ENCODE measurements around the gene SUN2. TPM values are rescaled to one million over a fixed set of nuclear protein-coding genes. Genes with fewer than 3 reads are reported as not detected.
A peak's percentile ranks its signal among the peaks of the same experiment; 100 is the strongest.

Gene SUN2
- total RNA-seq, 1 experiment from 2014 or later, result 110 TPM

GRCh38 chr22:38709306-38709705, 46.5 kb downstream of the SUN2 start:
- in situ Hi-C loops (cut with HindIII; ENCODE audit: low pct_unique_long_range_greater_than_20kb, low sequenced_read_pairs), result no loop called here
- no peak for DNase-seq (ENCODE audit: low read depth)

GRCh38 chr22:38707984-38708383, 47.8 kb downstream of the SUN2 start:
- no peak for DNase-seq (ENCODE audit: low read depth)
- in situ Hi-C loops (cut with HindIII; ENCODE audit: low pct_unique_long_range_greater_than_20kb, low sequenced_read_pairs), result no loop called here

DNA sequence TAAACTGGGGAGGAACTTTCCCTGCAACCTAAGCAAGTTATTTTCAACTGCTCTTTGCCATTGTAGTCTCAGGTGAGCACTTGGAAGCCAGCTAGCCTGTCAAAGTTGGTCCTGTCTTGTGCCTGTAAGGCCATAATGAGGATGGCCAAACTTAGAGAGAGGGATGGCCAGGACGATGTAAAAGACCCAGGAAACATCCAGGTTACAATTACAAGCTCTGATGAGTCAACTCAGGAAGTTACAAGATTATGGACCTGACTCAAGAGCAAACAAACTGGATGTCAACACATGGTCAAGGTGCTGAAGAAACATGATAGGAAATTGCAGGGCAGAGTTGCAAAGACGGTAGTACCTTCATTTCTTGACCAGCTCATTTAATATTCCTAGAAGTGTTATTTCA, 48.5 kb downstream of the SUN2 start:
- DNase-seq (ENCODE audit: low read depth), result peak; percentile 31
- in situ Hi-C loops (cut with HindIII; ENCODE audit: low pct_unique_long_range_greater_than_20kb, low sequenced_read_pairs), result no loop called here

GRCh38 chr22:38706901-38707195, 49.0 kb downstream of the SUN2 start:
- in situ Hi-C loops (cut with HindIII; ENCODE audit: low pct_unique_long_range_greater_than_20kb, low sequenced_read_pairs), result no loop called here
- no peak for DNase-seq (ENCODE audit: low read depth)

- peak; percentile 37 for DNase-seq (ENCODE audit: low read depth)
Measured at GRCh38 chr22:38706101-38706900, 49.5 kb downstream of the SUN2 start.

DNA sequence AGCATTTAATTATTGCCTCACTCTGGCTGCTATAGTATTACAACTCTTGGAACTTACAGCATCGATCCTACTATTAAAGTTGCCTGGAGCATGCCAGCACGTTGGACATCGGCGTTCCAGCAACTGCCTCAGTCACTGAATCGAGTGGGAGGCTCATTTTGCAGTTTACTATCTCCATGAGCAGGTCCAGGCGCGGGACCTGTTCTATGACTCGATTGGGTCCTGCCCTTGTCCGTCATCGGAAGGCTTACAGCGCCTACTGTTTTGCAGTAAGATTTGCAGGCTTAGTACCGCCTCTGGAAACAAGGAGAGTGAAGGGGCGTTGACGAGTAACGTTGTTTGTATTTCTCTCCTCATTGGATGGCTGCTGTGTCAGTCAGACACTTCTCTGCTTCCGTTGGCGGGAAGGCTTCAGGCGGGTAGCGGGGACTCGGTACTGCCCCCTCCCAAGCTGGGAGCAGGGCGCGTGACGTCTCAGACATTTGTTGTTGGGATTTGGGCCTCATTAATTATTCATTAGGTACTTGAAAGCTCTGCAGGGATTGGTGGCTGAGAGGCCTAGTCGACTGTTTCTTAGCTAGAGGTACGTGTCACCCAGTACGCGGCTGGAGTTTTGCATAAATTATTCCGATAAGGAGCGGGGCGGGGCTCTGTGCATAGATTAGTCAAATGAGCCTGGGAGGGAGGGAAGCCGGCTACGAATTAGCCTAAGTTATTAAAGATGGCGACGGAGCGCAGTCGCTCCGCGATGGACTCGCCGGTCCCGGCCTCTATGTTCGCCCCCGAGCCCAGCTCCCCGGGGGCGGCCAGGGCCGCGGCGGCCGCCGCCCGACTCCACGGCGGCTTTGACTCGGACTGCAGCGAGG, 50.3 kb downstream of the SUN2 start, which contains the start of gene GTPBP1:
GTPBP1 (plus strand) TSS at position 710 of the 866 bp plus-strand sequence; CDS start at position 722, 12 bp downstream.
- in situ Hi-C loops (cut with HindIII; ENCODE audit: low pct_unique_long_range_greater_than_20kb, low sequenced_read_pairs), result no loop called here
- DNase-seq (ENCODE audit: low read depth), result peak; percentile 100

More at GRCh38 chr22:38706101-38706900, 49.5 kb downstream of the SUN2 start:
- in situ Hi-C loops (cut with HindIII; ENCODE audit: low pct_unique_long_range_greater_than_20kb, low sequenced_read_pairs), result no loop called here

GRCh38 chr22:38704654-38705234, 51.1 kb downstream of the SUN2 start:
- DNase-seq (ENCODE audit: low read depth), result no peak
- in situ Hi-C loops (cut with HindIII; ENCODE audit: low pct_unique_long_range_greater_than_20kb, low sequenced_read_pairs), result no loop called here

GRCh38 chr22:38700789-38701628, 54.8 kb downstream of the SUN2 start, which contains the start of gene JOSD1:
JOSD1 (minus strand) TSS chr22:38700943; CDS start chr22:38699987, 956 bp downstream.
- in situ Hi-C loops (cut with HindIII; ENCODE audit: low pct_unique_long_range_greater_than_20kb, low sequenced_read_pairs), result no loop called here
- peak; percentile 94 for DNase-seq (ENCODE audit: low read depth)

DNA sequence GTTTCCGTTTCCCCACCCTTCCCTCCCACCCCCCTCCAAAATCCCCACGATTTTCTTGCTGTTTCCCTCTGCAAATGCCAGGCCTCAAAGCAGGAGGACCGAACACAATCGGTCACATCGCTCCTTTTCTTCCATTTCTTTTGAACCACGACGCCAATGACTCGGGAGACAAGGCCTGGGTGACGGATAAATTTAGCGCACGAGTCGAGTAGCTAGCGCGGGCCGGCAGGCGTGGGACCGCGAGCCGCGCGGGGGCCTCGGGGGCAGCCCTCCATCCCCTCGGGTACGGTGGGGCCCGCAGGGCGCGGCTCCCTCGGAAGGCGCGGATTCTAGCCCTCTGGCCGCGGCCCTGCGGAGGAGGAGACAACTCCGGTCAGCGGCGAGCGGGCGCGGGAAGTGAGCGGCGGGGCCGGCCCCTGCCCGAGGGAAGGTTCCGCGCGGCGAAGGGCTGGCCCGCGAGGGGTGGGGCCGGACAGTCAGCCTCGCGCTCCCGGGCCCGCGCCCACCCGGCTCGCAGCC, 55.5 kb downstream of the SUN2 start:
- DNase-seq (ENCODE audit: low read depth), result no peak
- in situ Hi-C loops (cut with HindIII; ENCODE audit: low pct_unique_long_range_greater_than_20kb, low sequenced_read_pairs), result no loop called here

DNA sequence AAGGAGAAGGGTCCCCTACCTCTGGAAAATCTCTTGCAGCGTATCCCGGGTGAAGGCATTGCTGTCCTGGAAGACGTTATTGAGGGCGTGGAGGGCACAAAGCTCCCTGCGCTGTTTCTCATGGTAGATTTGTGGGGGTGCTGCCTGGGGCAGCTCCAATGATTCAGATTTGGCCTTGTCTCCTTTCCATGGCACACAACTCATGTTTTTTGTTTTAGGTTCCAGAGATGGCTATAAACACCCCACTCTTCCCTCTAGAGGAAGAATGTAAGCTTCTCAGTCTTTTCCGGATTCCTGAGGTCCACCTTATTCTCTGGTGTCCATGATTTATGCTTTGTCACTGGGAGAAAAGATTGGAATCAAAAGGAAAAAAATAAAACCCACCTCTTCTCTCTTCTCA, 56.0 kb downstream of the SUN2 start:
- in situ Hi-C loops (cut with HindIII; ENCODE audit: low pct_unique_long_range_greater_than_20kb, low sequenced_read_pairs), result no loop called here
- DNase-seq (ENCODE audit: low read depth), result peak; percentile 58

GRCh38 chr22:38699143-38699542, 56.7 kb downstream of the SUN2 start:
- in situ Hi-C loops (cut with HindIII; ENCODE audit: low pct_unique_long_range_greater_than_20kb, low sequenced_read_pairs), result no loop called here

GRCh38 chr22:38698407-38699094, 57.2 kb downstream of the SUN2 start:
- peak; percentile 21 for DNase-seq (ENCODE audit: low read depth)
- in situ Hi-C loops (cut with HindIII; ENCODE audit: low pct_unique_long_range_greater_than_20kb, low sequenced_read_pairs), result no loop called here

More at GRCh38 chr22:38699143-38699542, 56.7 kb downstream of the SUN2 start:
- DNase-seq (ENCODE audit: low read depth), result peak; percentile 36

GRCh38 chr22:38697425-38698089, 58.2 kb downstream of the SUN2 start:
- peak; percentile 23 for DNase-seq (ENCODE audit: low read depth)
- in situ Hi-C loops (cut with HindIII; ENCODE audit: low pct_unique_long_range_greater_than_20kb, low sequenced_read_pairs), result no loop called here

DNA sequence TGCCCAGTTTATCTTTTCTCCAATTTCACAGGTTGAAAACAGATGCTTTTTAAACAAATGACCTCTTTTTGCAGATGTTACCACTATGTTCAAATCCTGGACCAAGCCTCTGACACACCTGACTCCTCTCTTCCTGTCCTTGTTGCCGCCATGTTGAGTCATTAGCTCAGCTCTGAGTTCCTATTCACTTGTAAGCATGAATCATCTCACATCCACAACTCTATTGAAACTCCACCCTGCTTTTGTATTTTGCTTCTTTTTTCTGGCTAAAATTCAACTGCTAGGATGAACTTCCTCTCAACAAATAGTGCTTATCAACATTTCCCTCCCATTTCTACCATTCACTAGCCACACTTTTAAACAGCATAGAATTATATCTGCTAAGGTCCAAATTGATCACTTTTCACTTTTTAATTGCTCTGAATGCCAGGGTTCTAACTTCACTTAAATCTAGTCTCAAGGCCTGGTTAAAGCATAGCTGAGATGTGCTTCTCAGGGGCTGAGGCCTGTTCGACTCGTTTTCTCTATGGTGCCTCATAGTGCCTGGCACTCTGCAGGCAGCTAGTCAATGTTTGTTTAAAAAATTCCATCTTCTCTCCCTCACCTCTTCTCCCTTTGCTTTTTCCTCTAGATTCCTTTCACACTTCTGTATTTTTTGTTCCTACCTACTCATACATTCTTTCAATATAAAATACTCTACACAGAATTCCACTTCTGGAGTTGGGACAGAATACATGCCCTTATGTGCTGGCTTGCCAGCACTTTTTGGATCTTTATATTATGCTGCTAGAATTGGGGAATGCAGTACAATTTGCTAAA, 59.0 kb downstream of the SUN2 start:
- DNase-seq (ENCODE audit: low read depth), result peak; percentile 70
- in situ Hi-C loops (cut with HindIII; ENCODE audit: low pct_unique_long_range_greater_than_20kb, low sequenced_read_pairs), result no loop called here

GRCh38 chr22:38694940-38695339, 60.9 kb downstream of the SUN2 start:
- in situ Hi-C loops (cut with HindIII; ENCODE audit: low pct_unique_long_range_greater_than_20kb, low sequenced_read_pairs), result no loop called here

GRCh38 chr22:38694049-38694448, 61.7 kb downstream of the SUN2 start:
- DNase-seq (ENCODE audit: low read depth), result no peak
- in situ Hi-C loops (cut with HindIII; ENCODE audit: low pct_unique_long_range_greater_than_20kb, low sequenced_read_pairs), result no loop called here

More at GRCh38 chr22:38694940-38695339, 60.9 kb downstream of the SUN2 start:
- peak; percentile 45 for DNase-seq (ENCODE audit: low read depth)

Data from Caki2 (cell line).